ENCODE measurements around the gene PES1.

The PES1 gene

DNA sequence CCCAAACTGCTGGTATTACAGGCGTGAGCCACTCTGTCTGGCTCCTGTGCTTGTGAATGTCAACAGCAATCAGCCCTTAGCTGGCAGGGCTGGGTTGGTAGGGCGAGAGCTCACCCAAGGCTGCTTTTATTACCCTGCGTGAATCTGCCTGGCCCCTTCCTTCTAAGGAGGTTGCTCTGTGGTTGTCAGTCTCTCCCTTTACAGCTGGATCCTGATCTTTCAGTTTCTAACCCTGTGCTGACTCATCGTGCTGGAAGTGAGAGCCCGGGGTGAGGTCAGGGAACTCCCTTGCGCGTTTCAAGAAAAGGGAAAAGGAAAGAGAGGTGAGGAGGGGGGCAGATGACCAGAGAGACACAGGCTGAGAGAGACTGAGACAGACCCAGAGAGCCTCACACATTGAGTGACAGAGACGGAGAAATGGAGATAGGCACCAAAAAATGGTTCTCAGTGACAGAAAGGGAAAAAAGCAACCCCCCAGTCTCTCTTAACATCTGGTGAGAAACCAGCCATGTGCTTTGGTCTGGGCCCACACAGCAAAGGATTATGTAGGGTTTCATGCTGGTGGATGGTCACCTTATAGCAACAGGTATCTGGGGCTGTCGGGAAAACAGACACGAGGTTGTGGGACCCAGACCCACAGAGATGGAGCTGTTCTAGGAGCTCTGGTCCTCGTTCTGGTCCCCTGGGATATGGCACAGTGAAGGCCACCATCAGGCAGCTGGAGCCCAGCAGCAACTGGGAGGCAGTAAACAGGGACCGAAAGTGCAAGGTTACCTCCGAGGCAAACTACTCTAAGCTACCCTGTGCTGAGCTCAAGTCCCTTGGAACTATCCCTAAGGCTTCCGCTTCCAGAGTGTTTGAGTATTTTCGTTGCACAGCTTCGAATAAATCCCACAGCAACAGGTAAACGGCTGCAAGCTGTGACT, 17.8 kb upstream of the PES1 start:
- Histone ChIP-seq H2BK15ac (ENCODE audit: low read length) (no peak overlapping the region), H4K8ac (ENCODE audit: low read depth, low read length) (no peak overlapping the region), H3K4me2 (ENCODE audit: insufficient read depth, low read length, poor library complexity, severe bottlenecking) (no peak overlapping the region), H3K4me1 (ENCODE audit: control insufficient read depth in 2 of 2, insufficient read depth in 1 of 2, low read depth in 1 of 2, low read length in 2 of 2) (peaks cover 18 to 30% of the 10 kb centered on the region in 2 donors), H3K18ac (ENCODE audit: low read length) (peak overlapping the region; percentile 62), H2BK5ac (ENCODE audit: low read length) (no peak overlapping the region), H3K27me3 (ENCODE audit: control insufficient read depth in 3 of 3, insufficient read depth in 3 of 3, low read depth in 1 of 3, low read length in 3 of 3) (no peaks in the 10 kb centered on the region), H3K79me1 (ENCODE audit: low read depth, low read length) (peaks cover 1% of the 10 kb centered on the region), H2AK5ac (ENCODE audit: low read depth, low read length) (peak overlapping the region; percentile 59), H3K27ac (replicated peaks; ENCODE audit: low read length) (peak overlapping the region; percentile 41), H3K4me3 (ENCODE audit: low read length in 2 of 2) (no peak overlapping the region), H2BK12ac (ENCODE audit: low read length) (no peak overlapping the region), H3K14ac (ENCODE audit: low read length) (no peak overlapping the region), H3K9ac (ENCODE audit: low read depth, low read length, poor library complexity) (no peak overlapping the region), H3K9me3 (replicated peaks in 1 of 2; ENCODE audit: control insufficient read depth in 2 of 2, insufficient read depth in 1 of 2, low read depth in 1 of 2, low read length in 2 of 2) (no peaks in the 10 kb centered on the region), H4K91ac (ENCODE audit: low read depth, low read length, poor library complexity) (no peak overlapping the region), H2BK120ac (ENCODE audit: low read depth, low read length) (no peak overlapping the region), H3K36me3 (replicated peaks in 1 of 2; ENCODE audit: control insufficient read depth in 2 of 2, insufficient read depth in 2 of 2, low read length in 2 of 2) (peaks cover 28 to 48% of the 10 kb centered on the region in 2 donors), H3K23ac (ENCODE audit: low read depth, low read length, poor library complexity) (no peak overlapping the region), H2AFZ (ENCODE audit: low read length) (no peak overlapping the region), H3K4ac (ENCODE audit: low read length) (no peak overlapping the region)
- WGBS, 2 donors (ENCODE audit: extremely low coverage in 2 of 2, insufficient read length in 2 of 2, insufficient replicate concordance in 1 of 2) = no CpG with 5 or more reads among the region's 17 CpGs
- no peak for DNase-seq (ENCODE audit: low spot score)

DNA sequence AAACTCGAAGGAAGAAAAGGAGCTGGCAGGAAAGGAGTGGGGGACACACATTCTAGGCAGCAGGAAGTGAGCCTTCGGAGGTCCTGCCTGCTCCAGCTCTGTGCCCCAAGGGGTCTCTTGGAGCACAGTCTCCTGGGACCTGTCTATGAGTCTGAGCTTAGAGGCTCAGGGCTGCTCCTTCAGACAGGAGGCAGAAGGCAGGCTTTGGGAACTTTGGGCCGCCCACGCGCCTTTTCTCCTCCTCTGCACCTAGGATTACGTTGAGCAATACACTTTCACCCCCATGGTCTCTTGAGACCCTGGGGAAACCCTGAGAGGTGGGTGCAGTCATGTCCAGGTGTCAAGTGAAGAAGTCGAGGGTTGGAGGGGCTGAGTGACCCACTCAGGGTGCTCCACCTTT, 16.2 kb upstream of the PES1 start:
- Histone ChIP-seq H3K9me3 (replicated peaks in 1 of 2; ENCODE audit: control insufficient read depth in 2 of 2, insufficient read depth in 1 of 2, low read depth in 1 of 2, low read length in 2 of 2) (no peaks in the 10 kb centered on the region), H3K79me1 (ENCODE audit: low read depth, low read length) (peaks cover 1% of the 10 kb centered on the region), H3K27ac (replicated peaks; ENCODE audit: low read length) (no peak overlapping the region), H2BK5ac (ENCODE audit: low read length) (peak overlapping the region; percentile 95), H3K4me3 (ENCODE audit: low read length in 2 of 2) (peak overlapping the region; percentile 32 to 57), H3K9ac (ENCODE audit: low read depth, low read length, poor library complexity) (peak overlapping the region; percentile 56), H3K14ac (ENCODE audit: low read length) (no peak overlapping the region), H3K18ac (ENCODE audit: low read length) (peak overlapping the region; percentile 79), H4K8ac (ENCODE audit: low read depth, low read length) (no peak overlapping the region), H2BK120ac (ENCODE audit: low read depth, low read length) (peak overlapping the region; percentile 24), H2BK15ac (ENCODE audit: low read length) (peak overlapping the region; percentile 90), H3K36me3 (replicated peaks in 1 of 2; ENCODE audit: control insufficient read depth in 2 of 2, insufficient read depth in 2 of 2, low read length in 2 of 2) (peaks cover 17 to 34% of the 10 kb centered on the region in 2 donors), H3K4ac (ENCODE audit: low read length) (no peak overlapping the region), H2BK12ac (ENCODE audit: low read length) (peak overlapping the region; percentile 31), H3K4me2 (ENCODE audit: insufficient read depth, low read length, poor library complexity, severe bottlenecking) (peak overlapping the region; percentile 59), H3K23ac (ENCODE audit: low read depth, low read length, poor library complexity) (no peak overlapping the region), H3K27me3 (ENCODE audit: control insufficient read depth in 3 of 3, insufficient read depth in 3 of 3, low read depth in 1 of 3, low read length in 3 of 3) (no peaks in the 10 kb centered on the region), H2AFZ (ENCODE audit: low read length) (no peak overlapping the region), H2AK5ac (ENCODE audit: low read depth, low read length) (peak overlapping the region; percentile 89), H4K91ac (ENCODE audit: low read depth, low read length, poor library complexity) (no peak overlapping the region), H3K4me1 (ENCODE audit: control insufficient read depth in 2 of 2, insufficient read depth in 1 of 2, low read depth in 1 of 2, low read length in 2 of 2) (peaks cover 18 to 30% of the 10 kb centered on the region in 2 donors)
- DNase-seq (ENCODE audit: low spot score) = no peak
- no CpG with 5 or more reads among the region's 7 CpGs for WGBS, 2 donors (ENCODE audit: extremely low coverage in 2 of 2, insufficient read length in 2 of 2, insufficient replicate concordance in 1 of 2)

DNA sequence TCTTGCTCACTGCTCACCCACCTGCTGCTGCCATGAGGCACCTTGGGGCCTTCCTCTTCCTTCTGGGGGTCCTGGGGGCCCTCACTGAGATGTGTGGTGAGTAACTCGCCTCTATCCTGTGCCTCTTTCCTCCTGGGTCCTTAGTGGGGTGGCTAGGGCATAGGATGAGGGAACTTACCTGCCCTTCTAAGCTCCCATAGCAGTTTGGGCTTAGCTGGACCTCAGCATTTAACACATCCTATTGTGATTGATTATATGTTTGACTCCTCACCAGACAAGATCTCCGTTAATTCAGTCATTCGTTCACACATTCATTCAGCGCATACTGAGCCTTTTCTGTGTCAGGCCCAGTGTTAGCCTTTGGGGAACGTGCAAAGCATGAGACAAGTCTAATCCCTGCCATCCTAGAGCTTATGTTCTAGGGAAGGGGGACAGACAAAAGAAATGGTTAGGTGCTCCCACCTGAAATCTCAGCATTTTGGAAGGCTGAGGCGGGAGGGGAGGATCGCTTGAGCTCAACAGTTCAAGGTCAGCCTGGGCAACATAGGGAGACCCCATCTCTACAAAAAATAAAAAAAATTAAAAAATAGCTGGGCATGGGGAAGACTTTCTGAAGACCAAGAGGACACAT, 15.7 kb upstream of the PES1 start:
- Histone ChIP-seq H4K8ac (ENCODE audit: low read depth, low read length) (no peak overlapping the region), H3K27ac (replicated peaks; ENCODE audit: low read length) (peak overlapping the region; percentile 99), H2BK12ac (ENCODE audit: low read length) (peak overlapping the region; percentile 31), H3K4me1 (ENCODE audit: control insufficient read depth in 2 of 2, insufficient read depth in 1 of 2, low read depth in 1 of 2, low read length in 2 of 2) (peaks cover 18 to 30% of the 10 kb centered on the region in 2 donors), H4K91ac (ENCODE audit: low read depth, low read length, poor library complexity) (no peak overlapping the region), H3K9ac (ENCODE audit: low read depth, low read length, poor library complexity) (peak overlapping the region; percentile 82), H2AK5ac (ENCODE audit: low read depth, low read length) (peak overlapping the region; percentile 89), H3K27me3 (ENCODE audit: control insufficient read depth in 3 of 3, insufficient read depth in 3 of 3, low read depth in 1 of 3, low read length in 3 of 3) (no peaks in the 10 kb centered on the region), H3K79me1 (ENCODE audit: low read depth, low read length) (peaks cover 1% of the 10 kb centered on the region), H2BK120ac (ENCODE audit: low read depth, low read length) (no peak overlapping the region), H3K23ac (ENCODE audit: low read depth, low read length, poor library complexity) (peak overlapping the region; percentile 37), H3K18ac (ENCODE audit: low read length) (peak overlapping the region; percentile 91), H3K4ac (ENCODE audit: low read length) (no peak overlapping the region), H3K9me3 (replicated peaks in 1 of 2; ENCODE audit: control insufficient read depth in 2 of 2, insufficient read depth in 1 of 2, low read depth in 1 of 2, low read length in 2 of 2) (no peaks in the 10 kb centered on the region), H3K36me3 (replicated peaks in 1 of 2; ENCODE audit: control insufficient read depth in 2 of 2, insufficient read depth in 2 of 2, low read length in 2 of 2) (peaks cover 13 to 28% of the 10 kb centered on the region in 2 donors), H2BK5ac (ENCODE audit: low read length) (peak overlapping the region; percentile 96), H3K4me2 (ENCODE audit: insufficient read depth, low read length, poor library complexity, severe bottlenecking) (peak overlapping the region; percentile 90), H2BK15ac (ENCODE audit: low read length) (peak overlapping the region; percentile 90), H3K4me3 (ENCODE audit: low read length in 2 of 2) (peak overlapping the region; percentile 57 to 78), H2AFZ (ENCODE audit: low read length) (peak overlapping the region; percentile 98), H3K14ac (ENCODE audit: low read length) (peak overlapping the region; percentile 56)
- no CpG with 5 or more reads among the region's 7 CpGs for WGBS, 2 donors (ENCODE audit: extremely low coverage in 2 of 2, insufficient read length in 2 of 2, insufficient replicate concordance in 1 of 2)
- DNase-seq (ENCODE audit: low spot score) = no peak
